Measurements from ENCODE around the gene OCRL. TPM values are rescaled to one million over a fixed set of nuclear protein-coding genes. Genes with fewer than 3 reads are reported as not detected.

OCRL gene
- total RNA-seq (2014; rRNA removed; shearing (Covaris generic)): 28.6 and 36.4 TPM in 2 replicates
- 19.3 and 27.5 TPM in 2 replicates for polyA plus RNA-seq (2014; cell fraction: nucleus; rRNA removed)

GRCh38 chrX:129540068-129540653, at the start of gene OCRL:
Gene OCRL (plus strand): TSS chrX:129540259. CDS start chrX:129540440, 181 bp downstream.
- DNase-seq (ENCODE audit: extremely low read depth, low read depth): peak; percentile 64

- no peak for DNase-seq (ENCODE audit: extremely low read depth, low read depth)
These were observed 49.7 kb upstream of the OCRL start for GRCh38 chrX:129490330-129490729.

- no peak for DNase-seq (ENCODE audit: extremely low read depth, low read depth)
These were observed 46.4 kb upstream of the OCRL start for GRCh38 chrX:129493643-129494042.

- DNase-seq (ENCODE audit: extremely low read depth, low read depth): no peak
These were observed 45.2 kb upstream of the OCRL start for GRCh38 chrX:129494887-129495286.

- no peak for DNase-seq (ENCODE audit: extremely low read depth, low read depth)
These were observed 44.2 kb upstream of the OCRL start for GRCh38 chrX:129495900-129496299.

GRCh38 chrX:129496625-129497024, 43.4 kb upstream of the OCRL start:
- no peak for DNase-seq (ENCODE audit: extremely low read depth, low read depth)

GRCh38 chrX:129497146-129497843, 42.8 kb upstream of the OCRL start:
- DNase-seq (ENCODE audit: extremely low read depth, low read depth): no peak

GRCh38 chrX:129510331-129510730, 29.7 kb upstream of the OCRL start:
- DNase-seq (ENCODE audit: extremely low read depth, low read depth): no peak

- no peak for DNase-seq (ENCODE audit: extremely low read depth, low read depth)
These were observed 28.4 kb upstream of the OCRL start for GRCh38 chrX:129511689-129512088.

GRCh38 chrX:129512409-129512808, 27.6 kb upstream of the OCRL start:
- DNase-seq (ENCODE audit: extremely low read depth, low read depth): no peak

GRCh38 chrX:129516402-129516801, 23.7 kb upstream of the OCRL start:
- DNase-seq (ENCODE audit: extremely low read depth, low read depth): no peak

GRCh38 chrX:129520151-129520550, 19.9 kb upstream of the OCRL start:
- DNase-seq (ENCODE audit: extremely low read depth, low read depth): no peak

GRCh38 chrX:129522184-129523078, 17.6 kb upstream of the OCRL start:
- peak; percentile 60 for DNase-seq (ENCODE audit: extremely low read depth, low read depth)

GRCh38 chrX:129523079-129523911, 16.8 kb upstream of the OCRL start, which contains the start of gene SMARCA1:
Gene SMARCA1 (minus strand): TSS chrX:129523490. CDS start chrX:129523370, 120 bp downstream.
- DNase-seq (ENCODE audit: extremely low read depth, low read depth): no peak

- no peak for DNase-seq (ENCODE audit: extremely low read depth, low read depth)
These were observed 15.7 kb upstream of the OCRL start for GRCh38 chrX:129524250-129524850.

- no peak for DNase-seq (ENCODE audit: extremely low read depth, low read depth)
These were observed 14.9 kb upstream of the OCRL start for GRCh38 chrX:129525162-129525561.

- no peak for DNase-seq (ENCODE audit: extremely low read depth, low read depth)
These were observed 14.2 kb upstream of the OCRL start for GRCh38 chrX:129525896-129526295.

GRCh38 chrX:129529685-129530281, 10.3 kb upstream of the OCRL start:
- DNase-seq (ENCODE audit: extremely low read depth, low read depth): no peak

- no peak for DNase-seq (ENCODE audit: extremely low read depth, low read depth)
These were observed 9.6 kb upstream of the OCRL start for GRCh38 chrX:129530410-129530809.
